Pancreas (tissue), 10 donors: ENCODE results near the gene TLCD2. TPM values are rescaled to one million over a fixed set of nuclear protein-coding genes. Genes with fewer than 3 reads are reported as not detected.

Experiments
- ATAC-seq, 4 donors: fragments of 200-7000 bp; cut with Tn5 transposase; one replicate each; pipeline versions ENCODE4 v1.8.0 to v1.9.1; 2020; ENCODE audit warnings: mild to moderate bottlenecking in 4 of 4, moderate library complexity in 4 of 4
- DNase-seq, 6 donors: peaks; one replicate each; pipeline ENCODE4 v3.0.0-alpha.2; 2020
- FAIRE-seq: peaks from 2 replicates; lab custom pipeline; 2012; peaks lifted over from hg19 to GRCh38; lab: Jason Lieb, UNC
- H3K27ac ChIP-seq, 4 donors: fragments of 200-600 bp; sonication (generic); 1 replicate in 3 of 4; 2 replicates in 1 of 4; pipeline versions ENCODE4 v1.5.0 to v1.8.0; 2020
- H3K27me3 ChIP-seq, 4 donors: fragments of 200-600 bp; one replicate each; pipeline ENCODE4 v1.8.0; 2021
- H3K36me3 ChIP-seq, 3 donors: fragments of 200-600 bp; sonication (generic) in 1 of 3; one replicate each; pipeline versions ENCODE4 v1.5.0 to v1.8.0; 2020 to 2021
- H3K4me1 ChIP-seq, 3 donors: fragments of 200-600 bp; one replicate each; pipeline ENCODE4 v1.8.0; 2021
- H3K4me3 ChIP-seq, 4 donors: fragments of 200-600 bp; sonication (generic) in 2 of 4; one replicate each; pipeline versions ENCODE4 v1.5.0 to v1.8.0; 2020 to 2021
- H3K9me3 ChIP-seq, 4 donors: fragments of 200-600 bp; one replicate each; pipeline ENCODE4 v1.8.0; 2021
- CTCF ChIP-seq, 4 donors: fragments of 200-600 bp; sonication (generic) in 3 of 4; IDR thresholded peaks; one replicate each; pipeline versions ENCODE4 v1.5.0 to v1.8.0; 2021; ENCODE audit warnings: antibody characterized with exemption in 4 of 4
- WGBS, 2 donors: extraction: QIAGEN DNeasy Blood & Tissue Kit; methylation state at CpG; one replicate each; pipeline ENCODE4 v1.1.7; 2013; 5-methylcytosine and 5-hydroxymethylcytosine counted together
- intact Hi-C, 3 donors: fragments of 100-400 bp; cut with DNase I; formaldehyde crosslinking; loops; one replicate each; pipeline versions ENCODE4 v1.11.1 to v1.14.2; 2022
- polyA plus RNA-seq, 2 donors: library from polyadenylated mRNA; stranded (reverse); fragments of 200-250 nt; gene quantifications; one replicate each; pipeline ENCODE4 v1.2.3, GENCODE V29; 2013
- total RNA-seq, 6 donors: library from RNA; stranded (reverse); fragmentation: NEBNext Ultra II Directional in 4 of 6; extraction: Animal tissue kit (Norgen Biotek cat#: 25700) in 4 of 6; gene quantifications; one replicate each; pipeline versions ENCODE4 v1.2.1 to v1.2.4, GENCODE V29; 2021 to 2023
- donor health status: healthy with polysubstance abuse.
- donor health status: DM: no; HTN: no; CAD: no; lungs with moderate emphysema.
- donor health status: DM: no; HTN: no; CAD: no.
- donor health status: control.
- donor health status: control.
- donor health status: Bipolar disorder and iron deficiency.
- donor health status: DM: yes; HTN: yes; CAD: no.
- donor health status: DM: no; HTN: no; CAD: no.
- donor health status: DM: no; HTN: no; CAD: no.
- donor health status: DM: yes; HTN: yes; CAD: no.

Gene TLCD2
- total and polyA plus RNA-seq, 8 donors: 0.56 to 2.8 (median 1.4) TPM

DNA sequence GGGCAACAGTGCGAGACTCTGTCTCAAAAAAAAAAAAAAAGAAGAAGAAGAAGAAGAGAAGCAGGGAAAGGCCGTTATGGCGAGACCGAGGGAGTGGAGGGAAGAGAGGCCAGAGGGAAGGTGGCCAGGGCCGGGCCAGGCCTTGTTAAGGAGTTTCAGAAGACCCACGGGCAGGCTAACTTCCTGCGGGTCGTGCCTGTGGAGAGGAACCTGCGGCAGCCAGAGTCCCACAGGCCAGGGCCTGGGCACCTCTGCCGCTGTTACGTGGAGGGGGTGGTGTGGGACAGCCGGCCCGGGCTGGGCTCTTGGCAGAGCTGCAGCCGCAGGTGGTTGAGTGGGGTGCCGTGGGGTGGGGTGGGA is 19.8 kb upstream of the TLCD2 start:
- no peak for TF ChIP-seq CTCF (IDR thresholded peaks at IDR 0.05)
- WGBS, 2 donors: 87 to 95% methylated on average over 12 to 15 of the region's 15 CpGs
- DNase-seq (no peak), FAIRE-seq (no peak), ATAC-seq (no peak)
- H3K9me3 ChIP-seq: no peaks in the 10 kb centered on the region
- no peak overlapping the region for H3K27ac ChIP-seq
- intact Hi-C loops: loop anchor here in 2 of 3 donors (10.0 kb wide), 3 partner anchors 45 to 145 kb away; no protein-coding TSS in a partner anchor
- H3K4me3 ChIP-seq: no peak overlapping the region
- H3K27me3 ChIP-seq: no peaks in the 10 kb centered on the region
- peaks cover 0 to 3% (median 0%) of the 10 kb centered on the region in 3 donors for H3K36me3 ChIP-seq
- H3K4me1 ChIP-seq: peaks cover 0 to 8% (median 0%) of the 10 kb centered on the region in 3 donors

DNA sequence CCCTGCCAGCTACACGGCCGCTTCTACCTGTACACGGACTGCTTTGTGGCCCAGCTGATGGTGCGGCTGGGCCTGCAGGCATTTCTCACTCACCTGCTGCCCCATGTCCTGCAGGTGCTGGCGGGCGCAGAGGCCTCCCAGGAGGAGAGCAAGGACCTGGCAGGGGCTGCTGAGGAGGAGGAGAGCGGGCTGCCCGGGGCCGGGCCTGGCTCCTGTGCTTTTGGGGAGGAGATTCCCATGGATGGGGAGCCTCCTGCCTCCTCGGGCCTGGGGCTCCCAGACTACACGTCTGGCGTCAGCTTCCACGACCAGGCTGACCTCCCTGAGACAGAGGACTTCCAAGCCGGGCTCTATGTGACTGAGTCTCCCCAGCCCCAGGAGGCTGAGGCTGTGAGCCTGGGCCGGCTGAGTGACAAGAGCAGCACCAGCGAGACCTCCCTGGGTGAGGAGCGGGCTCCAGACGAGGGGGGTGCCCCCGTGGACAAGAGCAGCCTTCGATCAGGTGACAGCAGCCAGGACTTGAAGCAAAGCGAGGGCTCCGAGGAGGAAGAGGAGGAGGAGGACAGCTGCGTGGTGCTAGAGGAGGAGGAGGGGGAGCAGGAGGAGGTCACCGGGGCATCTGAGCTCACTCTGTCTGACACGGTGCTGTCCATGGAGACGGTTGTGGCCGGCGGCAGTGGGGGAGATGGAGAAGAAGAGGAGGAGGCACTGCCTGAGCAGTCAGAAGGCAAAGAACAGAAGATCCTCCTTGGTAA is 17.9 kb upstream of the TLCD2 start:
- intact Hi-C loops: loop anchor here in 2 of 3 donors (10.0 kb wide), 3 partner anchors 47 to 147 kb away; no protein-coding TSS in a partner anchor
- Histone ChIP-seq H3K4me1 (peaks cover 0 to 20% (median 0%) of the 10 kb centered on the region in 3 donors), H3K27me3 (no peaks in the 10 kb centered on the region), H3K9me3 (no peaks in the 10 kb centered on the region), H3K27ac (no peak overlapping the region), H3K4me3 (no peak overlapping the region), H3K36me3 (peaks cover 0 to 3% (median 0%) of the 10 kb centered on the region in 3 donors)
- FAIRE-seq: no peak
- TF ChIP-seq CTCF (IDR thresholded peaks at IDR 0.05): no peak
- no peak for ATAC-seq
- DNase-seq: peak in 2 of 6 donors; percentile 15 to 73
- WGBS, 2 donors: 90 to 91% methylated on average over 26 to 28 of the region's 28 CpGs

GRCh38 chr17:1727258-1727789 is 17.1 kb upstream of the TLCD2 start:
- H3K4me1 ChIP-seq: peaks cover 0 to 20% (median 0%) of the 10 kb centered on the region in 3 donors
- no peak for TF ChIP-seq CTCF (IDR thresholded peaks at IDR 0.05)
- DNase-seq (peak in 1 of 6 donors; percentile 71), FAIRE-seq (no peak), ATAC-seq (no peak)
- no peaks in the 10 kb centered on the region for H3K27me3 ChIP-seq
- H3K36me3 ChIP-seq: peaks cover 0 to 3% (median 0%) of the 10 kb centered on the region in 3 donors
- H3K9me3 ChIP-seq: no peaks in the 10 kb centered on the region
- H3K4me3 ChIP-seq: no peak overlapping the region
- WGBS, 2 donors: 82 to 86% methylated on average over 21 of the region's 21 CpGs
- intact Hi-C loops: loop anchor here in 2 of 3 donors (10.0 kb wide), 3 partner anchors 47 to 147 kb away; no protein-coding TSS in a partner anchor
- H3K27ac ChIP-seq: no peak overlapping the region

DNA sequence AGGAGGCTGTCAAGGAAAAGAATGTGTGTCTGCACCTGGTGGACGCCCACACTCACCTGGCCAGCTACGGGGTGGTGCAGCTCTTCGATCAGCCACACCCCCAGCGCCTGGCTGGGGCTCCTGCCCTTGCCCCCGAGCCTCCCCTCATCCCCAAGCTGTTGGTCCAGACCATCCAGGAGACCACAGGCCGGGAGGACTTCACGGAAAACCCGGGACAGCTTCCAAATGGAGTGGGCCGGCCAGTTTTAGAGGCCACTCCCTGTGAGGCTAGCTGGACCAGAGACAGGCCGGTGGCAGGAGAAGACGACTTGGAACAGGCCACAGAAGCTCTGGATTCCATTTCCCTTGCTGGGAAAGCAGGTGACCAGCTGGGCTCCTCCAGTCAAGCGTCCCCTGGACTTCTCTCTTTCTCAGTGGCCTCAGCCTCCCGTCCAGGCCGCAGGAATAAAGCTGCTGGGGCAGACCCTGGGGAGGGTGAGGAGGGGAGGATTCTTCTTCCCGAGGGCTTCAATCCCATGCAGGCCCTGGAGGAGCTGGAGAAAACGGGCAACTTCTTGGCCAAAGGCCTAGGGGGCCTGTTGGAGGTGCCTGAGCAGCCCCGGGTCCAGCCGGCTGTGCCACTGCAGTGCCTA is 16.6 kb upstream of the TLCD2 start:
- intact Hi-C loops: loop anchor here in 2 of 3 donors (10.0 kb wide), 3 partner anchors 48 to 148 kb away; no protein-coding TSS in a partner anchor
- peaks cover 0 to 3% (median 0%) of the 10 kb centered on the region in 3 donors for H3K36me3 ChIP-seq
- ATAC-seq (no peak), DNase-seq (peak in 2 of 6 donors; percentile 31 to 49), FAIRE-seq (no peak)
- no peak overlapping the region for H3K4me3 ChIP-seq
- TF ChIP-seq CTCF (IDR thresholded peaks at IDR 0.05): no peak
- WGBS, 2 donors: 75 to 78% methylated on average over 18 of the region's 18 CpGs
- H3K9me3 ChIP-seq: no peaks in the 10 kb centered on the region
- peaks cover 0 to 20% (median 0%) of the 10 kb centered on the region in 3 donors for H3K4me1 ChIP-seq
- no peak overlapping the region for H3K27ac ChIP-seq
- no peaks in the 10 kb centered on the region for H3K27me3 ChIP-seq
